ENCODE results near the gene LHFPL3.

Gene LHFPL3

DNA sequence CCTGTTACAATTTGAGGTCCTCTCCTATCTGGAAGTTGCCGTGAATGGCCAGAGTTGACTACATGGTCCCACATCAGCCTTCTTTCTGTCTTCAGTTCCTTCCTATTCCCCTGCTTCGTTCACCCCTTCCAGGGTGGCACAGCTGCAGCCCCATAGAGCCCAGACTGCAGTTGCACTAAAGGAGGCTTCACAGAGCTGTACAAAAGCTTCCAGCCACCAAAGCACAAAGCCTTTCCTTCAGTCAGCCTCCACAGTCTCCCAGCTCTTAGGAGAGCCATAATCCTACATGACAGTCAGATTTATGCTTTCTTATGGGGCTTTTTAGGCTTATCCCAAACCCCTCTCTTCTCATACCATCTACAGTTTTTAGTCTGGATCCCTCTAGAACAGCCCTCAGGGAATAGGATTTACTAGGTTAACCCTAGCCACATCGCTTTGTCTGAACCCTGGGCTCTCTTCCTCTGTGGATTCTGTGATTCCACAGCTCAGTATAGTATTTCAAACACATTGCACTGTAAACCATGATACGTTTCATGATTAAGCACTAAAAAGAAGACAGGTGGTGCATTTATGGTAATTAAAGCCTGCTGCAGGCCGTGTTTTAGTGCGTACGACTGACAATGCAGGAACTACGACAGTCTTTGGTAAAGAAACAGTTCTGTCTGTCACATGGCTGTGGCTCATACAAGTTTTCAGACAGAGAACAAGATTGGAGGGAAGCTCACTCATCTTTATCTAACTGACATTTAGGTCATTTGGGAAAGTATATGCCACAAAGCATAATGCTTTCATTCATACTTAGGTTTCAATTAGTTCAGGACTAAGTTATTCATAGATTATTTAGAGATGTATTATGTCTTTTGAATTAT lies 477.3 kb downstream of the LHFPL3 start:
- Histone ChIP-seq H3K4me3 (ENCODE audit: low read depth, low read length, poor library complexity, severe bottlenecking) (no peak overlapping the region), H3K27ac (ENCODE audit: low read depth, low read length, poor library complexity, severe bottlenecking) (no peak overlapping the region), H3K9me2 (ENCODE audit: low read depth, low read length) (no peaks in the 10 kb centered on the region), H3F3A (ENCODE audit: insufficient read depth, low read length) (no peaks in the 10 kb centered on the region), H3K36me3 (ENCODE audit: insufficient read depth, low read length) (no peaks in the 10 kb centered on the region), H3K9me3 (ENCODE audit: low read length) (no peaks in the 10 kb centered on the region), H3K4me2 (ENCODE audit: low read length) (no peak overlapping the region), H3K27me3 (ENCODE audit: insufficient read depth, low read length) (no peaks in the 10 kb centered on the region), H3K4me1 (ENCODE audit: insufficient read depth, low read length, severe bottlenecking) (no peaks in the 10 kb centered on the region), H3K79me2 (ENCODE audit: insufficient read depth, low read length) (no peaks in the 10 kb centered on the region), H2AFZ (ENCODE audit: low read length) (no peak overlapping the region), H4K20me1 (ENCODE audit: insufficient read depth, low read length) (no peaks in the 10 kb centered on the region), H3K9ac (ENCODE audit: low read length) (no peak overlapping the region)
- TF ChIP-seq, protein P1, sequence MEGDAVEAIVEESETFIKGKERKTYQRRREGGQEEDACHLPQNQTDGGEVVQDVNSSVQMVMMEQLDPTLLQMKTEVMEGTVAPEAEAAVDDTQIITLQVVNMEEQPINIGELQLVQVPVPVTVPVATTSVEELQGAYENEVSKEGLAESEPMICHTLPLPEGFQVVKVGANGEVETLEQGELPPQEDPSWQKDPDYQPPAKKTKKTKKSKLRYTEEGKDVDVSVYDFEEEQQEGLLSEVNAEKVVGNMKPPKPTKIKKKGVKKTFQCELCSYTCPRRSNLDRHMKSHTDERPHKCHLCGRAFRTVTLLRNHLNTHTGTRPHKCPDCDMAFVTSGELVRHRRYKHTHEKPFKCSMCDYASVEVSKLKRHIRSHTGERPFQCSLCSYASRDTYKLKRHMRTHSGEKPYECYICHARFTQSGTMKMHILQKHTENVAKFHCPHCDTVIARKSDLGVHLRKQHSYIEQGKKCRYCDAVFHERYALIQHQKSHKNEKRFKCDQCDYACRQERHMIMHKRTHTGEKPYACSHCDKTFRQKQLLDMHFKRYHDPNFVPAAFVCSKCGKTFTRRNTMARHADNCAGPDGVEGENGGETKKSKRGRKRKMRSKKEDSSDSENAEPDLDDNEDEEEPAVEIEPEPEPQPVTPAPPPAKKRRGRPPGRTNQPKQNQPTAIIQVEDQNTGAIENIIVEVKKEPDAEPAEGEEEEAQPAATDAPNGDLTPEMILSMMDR (IDR thresholded peaks at IDR 0.05; ENCODE audit: low read length): no peak
- no peak for TF ChIP-seq EZH2 (IDR thresholded peaks at IDR 0.05; ENCODE audit: borderline replicate concordance, low read length)

DNA sequence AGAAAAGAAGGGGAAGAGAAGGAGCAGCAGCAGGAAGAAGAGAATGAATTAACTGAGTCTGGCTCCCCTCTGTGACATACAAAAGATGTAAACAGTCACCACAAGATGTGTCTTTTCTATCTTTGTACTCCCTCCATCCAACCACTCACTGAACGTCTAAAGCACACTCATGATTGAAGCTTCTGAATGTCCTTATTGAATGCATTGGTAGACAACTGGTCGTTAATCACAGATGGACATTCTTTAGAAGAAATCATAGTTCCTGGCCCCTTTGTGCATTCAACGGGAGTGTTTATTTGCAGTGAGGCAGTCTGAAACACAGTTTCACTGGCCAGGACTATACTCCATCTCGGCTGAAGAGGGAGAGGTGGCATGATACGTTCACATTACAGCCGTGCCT lies 479.3 kb downstream of the LHFPL3 start:
- H3K9ac ChIP-seq (ENCODE audit: low read length): no peak overlapping the region

DNA sequence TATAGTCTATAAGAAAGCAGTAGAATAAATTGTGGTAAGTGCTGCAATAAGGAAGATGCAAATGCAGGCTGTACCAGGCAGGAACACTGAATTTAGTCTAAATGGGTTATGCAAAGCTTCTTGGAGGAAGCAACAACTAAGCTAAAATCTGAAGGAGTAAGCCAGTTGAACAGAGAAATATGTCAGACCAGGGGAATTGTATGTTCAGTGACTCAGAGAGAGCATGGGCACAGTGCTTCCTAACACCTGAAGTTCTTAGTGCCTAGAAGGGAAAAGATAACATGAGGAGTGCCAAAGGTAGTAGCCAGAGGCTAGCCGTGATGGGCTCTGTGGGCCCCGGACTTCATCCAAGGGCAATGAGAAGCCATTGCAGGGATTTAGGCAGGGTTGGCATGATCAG lies 481.5 kb downstream of the LHFPL3 start:
- Histone ChIP-seq H3K9me2 (ENCODE audit: low read depth, low read length) (no peaks in the 10 kb centered on the region), H3K4me2 (ENCODE audit: low read length) (no peak overlapping the region)
- TF ChIP-seq, protein P1 (IDR thresholded peaks at IDR 0.05; ENCODE audit: low read length): no peak
- TF ChIP-seq EZH2 (IDR thresholded peaks at IDR 0.05; ENCODE audit: borderline replicate concordance, low read length): no peak

More for the DNA sequence above, 479.3 kb downstream of the LHFPL3 start:
- H3K36me3 ChIP-seq (ENCODE audit: insufficient read depth, low read length): no peaks in the 10 kb centered on the region
- no peaks in the 10 kb centered on the region for H3K79me2 ChIP-seq (ENCODE audit: insufficient read depth, low read length)
- H3F3A ChIP-seq (ENCODE audit: insufficient read depth, low read length): no peaks in the 10 kb centered on the region
- H3K27me3 ChIP-seq (ENCODE audit: insufficient read depth, low read length): no peaks in the 10 kb centered on the region
- H3K27ac ChIP-seq (ENCODE audit: low read depth, low read length, poor library complexity, severe bottlenecking): no peak overlapping the region
- H3K4me3 ChIP-seq (ENCODE audit: low read depth, low read length, poor library complexity, severe bottlenecking): no peak overlapping the region
- no peaks in the 10 kb centered on the region for H3K4me1 ChIP-seq (ENCODE audit: insufficient read depth, low read length, severe bottlenecking)
- no peaks in the 10 kb centered on the region for H3K9me2 ChIP-seq (ENCODE audit: low read depth, low read length)
- no peaks in the 10 kb centered on the region for H3K9me3 ChIP-seq (ENCODE audit: low read length)
- no peaks in the 10 kb centered on the region for H4K20me1 ChIP-seq (ENCODE audit: insufficient read depth, low read length)
- no peak overlapping the region for H3K4me2 ChIP-seq (ENCODE audit: low read length)
- no peak overlapping the region for H2AFZ ChIP-seq (ENCODE audit: low read length)
- no peak for TF ChIP-seq EZH2 (IDR thresholded peaks at IDR 0.05; ENCODE audit: borderline replicate concordance, low read length)
- TF ChIP-seq, protein P1 (IDR thresholded peaks at IDR 0.05; ENCODE audit: low read length): no peak

More for the DNA sequence above, 481.5 kb downstream of the LHFPL3 start:
- Histone ChIP-seq H3K27ac (ENCODE audit: low read depth, low read length, poor library complexity, severe bottlenecking) (no peak overlapping the region), H3K36me3 (ENCODE audit: insufficient read depth, low read length) (no peaks in the 10 kb centered on the region), H3K4me3 (ENCODE audit: low read depth, low read length, poor library complexity, severe bottlenecking) (no peak overlapping the region), H3K4me1 (ENCODE audit: insufficient read depth, low read length, severe bottlenecking) (no peaks in the 10 kb centered on the region), H4K20me1 (ENCODE audit: insufficient read depth, low read length) (no peaks in the 10 kb centered on the region), H3K79me2 (ENCODE audit: insufficient read depth, low read length) (no peaks in the 10 kb centered on the region), H2AFZ (ENCODE audit: low read length) (no peak overlapping the region), H3K9ac (ENCODE audit: low read length) (no peak overlapping the region), H3F3A (ENCODE audit: insufficient read depth, low read length) (no peaks in the 10 kb centered on the region), H3K9me3 (ENCODE audit: low read length) (no peaks in the 10 kb centered on the region), H3K27me3 (ENCODE audit: insufficient read depth, low read length) (no peaks in the 10 kb centered on the region; the same call in 1 of the 2 replicates)

Measured in OCI-LY1 (cell line).